ENCODE results near the gene HIVEP3.

HIVEP3 gene

DNA sequence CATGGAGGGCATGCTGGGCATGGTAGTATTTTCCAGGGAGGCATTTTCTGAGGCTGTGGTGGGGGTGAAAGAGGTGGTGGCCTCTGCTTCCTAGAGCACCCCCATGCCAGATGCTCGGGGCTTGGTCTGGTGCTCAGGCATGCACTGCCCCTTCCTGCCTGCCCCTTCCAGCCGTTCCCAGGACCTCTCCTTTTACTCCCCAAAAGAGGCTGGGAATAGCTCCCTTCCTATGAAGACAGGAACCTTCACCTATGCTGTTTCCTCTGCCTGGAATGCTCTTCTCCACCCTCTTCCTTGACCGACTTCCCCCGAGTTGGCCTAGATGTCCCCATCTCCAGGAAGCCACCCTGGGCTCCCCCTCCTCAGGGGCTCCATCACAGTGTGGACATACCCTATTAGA is 443.4 kb downstream of the HIVEP3 start:
- no peak for DNase-seq

DNA sequence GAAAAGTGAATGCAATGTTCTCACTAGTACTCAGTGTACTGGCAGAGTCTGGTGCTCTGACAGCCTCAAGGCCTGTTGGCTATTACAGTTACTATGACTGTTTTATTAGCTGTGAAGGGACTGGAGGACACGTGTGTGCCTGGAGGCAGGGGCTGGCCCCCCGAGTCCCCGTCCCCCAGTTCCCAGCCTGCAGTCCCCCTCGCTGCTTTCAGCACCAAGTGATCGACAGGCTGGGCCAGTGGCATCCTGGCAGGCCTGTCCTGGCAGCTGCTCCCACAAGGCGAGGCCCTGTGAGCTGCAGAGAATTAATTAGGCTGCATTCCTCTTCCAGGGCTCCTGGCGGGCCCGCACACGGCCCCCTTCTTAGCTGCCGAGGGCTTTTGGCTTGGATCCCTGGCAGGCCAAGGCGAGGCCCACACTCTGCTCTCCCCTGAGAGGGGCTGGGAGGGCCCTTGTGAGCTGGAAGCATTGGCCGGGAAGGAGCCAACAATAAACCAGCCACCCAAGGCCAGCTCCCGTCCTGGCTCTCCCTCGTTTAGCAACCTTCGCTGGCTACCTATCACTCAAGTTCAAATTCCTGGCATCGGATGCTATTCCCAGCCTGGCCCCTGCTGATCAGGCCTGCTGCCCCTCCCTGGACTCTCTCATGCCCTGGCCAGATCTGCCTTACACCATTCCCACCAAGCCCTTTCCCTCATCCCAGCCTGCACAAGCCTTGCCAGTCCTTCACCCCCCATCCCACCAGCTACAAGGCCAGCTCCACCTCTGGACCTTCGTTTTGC is 444.0 kb downstream of the HIVEP3 start:
- no peak for DNase-seq

DNA sequence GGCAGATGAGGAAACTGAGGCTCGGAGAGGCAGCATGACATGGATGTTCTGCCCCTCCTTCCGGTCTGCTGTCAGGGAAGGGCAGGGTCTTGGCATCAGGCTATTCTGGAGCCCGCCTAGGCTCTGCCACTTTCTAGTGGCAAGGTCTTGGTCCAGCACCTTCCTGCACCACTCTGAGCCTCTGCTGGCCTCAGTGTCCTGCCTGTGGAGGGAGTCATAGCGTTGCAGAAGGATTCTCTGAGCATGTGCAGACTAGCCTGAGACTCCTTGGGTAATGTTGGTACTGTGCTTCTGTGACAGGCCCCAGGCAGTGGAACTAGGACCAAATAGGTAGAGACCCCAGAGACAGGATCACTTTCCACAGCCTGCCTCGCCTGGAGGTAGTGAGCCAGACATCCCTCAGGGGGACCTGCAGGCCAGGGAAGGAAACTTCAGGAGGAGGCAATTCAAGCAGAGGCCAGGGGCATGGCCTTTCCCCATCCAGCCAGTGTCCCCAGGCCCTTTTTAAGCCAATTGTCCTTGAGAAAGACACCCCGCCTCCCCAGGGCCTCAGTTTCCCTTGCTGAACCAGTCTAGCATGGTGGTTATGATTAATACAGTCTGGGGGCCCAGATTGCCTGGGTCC is 444.9 kb downstream of the HIVEP3 start:
- DNase-seq = no peak

DNA sequence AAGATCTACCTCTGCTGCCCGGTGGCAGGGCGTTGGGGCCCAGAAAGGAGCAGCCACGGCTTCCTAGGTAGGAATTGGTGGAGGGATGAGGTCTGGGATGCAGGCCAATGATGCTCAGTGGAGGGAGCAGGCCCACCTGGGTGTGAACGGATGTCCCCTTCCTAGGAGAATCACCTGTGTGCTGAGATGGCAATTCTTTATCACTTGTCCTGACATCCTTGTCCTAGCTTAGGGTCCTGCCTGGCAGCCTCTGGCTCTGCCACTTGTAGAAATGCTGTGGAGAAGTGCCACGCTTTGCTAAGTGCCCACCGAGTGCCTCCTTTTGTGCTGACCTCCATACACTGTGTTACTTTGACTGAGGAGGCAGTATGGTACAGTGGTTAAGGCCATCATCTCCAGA is 447.1 kb downstream of the HIVEP3 start:
- DNase-seq = no peak

DNA sequence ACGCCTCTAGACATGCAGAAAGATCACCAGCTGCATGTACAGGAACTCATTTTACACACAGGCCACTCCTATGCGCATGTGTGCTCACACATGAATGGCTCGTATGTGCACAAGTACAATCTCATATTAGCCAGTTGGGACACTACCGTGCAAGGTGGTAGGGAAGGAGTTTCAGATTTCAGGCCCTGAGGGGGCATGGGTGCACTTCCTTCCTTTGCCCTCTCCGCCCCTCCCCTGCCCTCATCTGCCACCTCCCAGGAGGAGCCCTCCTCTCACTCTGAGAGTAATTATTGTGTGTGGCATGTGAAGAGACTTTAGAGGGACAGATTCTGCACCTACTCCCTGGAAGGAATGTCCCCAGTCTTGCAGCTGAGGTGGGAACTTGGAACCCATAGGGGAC is 449.0 kb downstream of the HIVEP3 start:
- no peak for DNase-seq

DNA sequence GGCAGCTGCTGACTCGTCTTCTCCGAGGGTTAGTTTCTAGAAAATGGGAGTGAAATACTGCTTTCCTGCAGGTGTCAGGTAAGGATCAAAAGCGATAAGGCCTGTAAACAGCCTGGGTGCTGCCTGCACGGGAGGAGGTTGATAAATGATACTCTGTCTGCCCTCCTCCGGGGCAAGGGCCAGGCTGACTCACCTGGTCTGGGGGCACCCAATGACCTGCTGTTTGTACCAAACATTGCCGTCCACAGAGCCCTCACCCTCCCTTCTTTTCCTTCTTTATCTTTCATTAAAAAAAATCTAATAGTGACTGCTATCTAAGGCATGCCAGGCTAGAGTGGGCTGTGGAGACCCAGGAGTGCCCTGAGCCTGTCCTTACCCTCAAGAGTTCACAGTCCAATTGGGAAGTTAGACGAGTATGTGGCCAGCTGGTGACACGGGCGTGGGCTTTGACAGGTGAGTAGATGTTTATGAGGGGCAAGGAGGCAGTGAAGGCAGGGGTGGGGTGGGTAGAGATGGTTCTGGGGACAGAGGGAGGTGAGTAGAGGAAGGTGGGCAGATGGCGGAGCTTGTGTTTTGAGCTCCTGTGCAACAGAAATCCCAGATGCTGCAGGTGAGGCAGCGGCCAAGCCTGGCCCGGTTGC is 450.5 kb downstream of the HIVEP3 start:
- no peak for DNase-seq

DNA sequence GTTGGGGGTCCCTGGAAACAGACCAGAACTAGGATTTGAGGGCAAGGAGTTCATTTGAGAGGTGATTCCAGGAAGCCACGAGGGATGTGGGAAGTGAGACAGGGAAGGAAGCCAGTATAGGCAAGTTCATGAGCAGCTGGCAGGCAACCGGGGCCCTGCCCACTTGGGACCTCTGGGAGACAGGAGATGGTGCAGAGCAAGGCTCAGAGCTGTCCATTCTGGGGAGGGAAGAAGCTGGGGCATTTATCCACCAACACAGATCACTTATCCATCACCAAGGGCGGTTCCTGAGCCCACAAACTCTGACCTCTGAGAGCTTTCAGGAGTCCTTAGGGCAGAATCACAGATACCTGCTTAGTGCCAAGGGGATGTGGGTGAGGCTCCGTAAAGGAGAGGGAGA is 451.0 kb downstream of the HIVEP3 start:
- DNase-seq = no peak

DNA sequence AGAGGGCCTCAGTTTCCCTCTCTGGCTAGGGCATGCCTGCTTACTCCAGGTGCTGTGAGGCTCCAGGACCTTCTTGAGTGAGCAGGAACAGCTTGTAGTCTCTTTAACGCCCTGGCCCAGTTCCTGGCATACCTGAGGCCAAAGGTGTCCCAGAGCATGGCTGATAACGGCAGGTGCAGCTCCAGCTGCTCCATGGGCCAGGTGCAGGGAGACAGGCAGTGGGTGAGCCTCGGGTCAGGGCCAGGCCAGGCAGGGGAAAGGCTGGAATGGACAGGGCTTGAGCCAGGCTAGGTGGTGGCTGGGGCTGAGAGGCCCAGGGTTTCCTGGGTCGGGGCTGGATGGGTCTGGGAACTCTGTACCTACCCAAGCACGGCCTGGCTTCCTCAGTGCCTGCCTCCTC is 452.6 kb downstream of the HIVEP3 start:
- no peak for DNase-seq

DNA sequence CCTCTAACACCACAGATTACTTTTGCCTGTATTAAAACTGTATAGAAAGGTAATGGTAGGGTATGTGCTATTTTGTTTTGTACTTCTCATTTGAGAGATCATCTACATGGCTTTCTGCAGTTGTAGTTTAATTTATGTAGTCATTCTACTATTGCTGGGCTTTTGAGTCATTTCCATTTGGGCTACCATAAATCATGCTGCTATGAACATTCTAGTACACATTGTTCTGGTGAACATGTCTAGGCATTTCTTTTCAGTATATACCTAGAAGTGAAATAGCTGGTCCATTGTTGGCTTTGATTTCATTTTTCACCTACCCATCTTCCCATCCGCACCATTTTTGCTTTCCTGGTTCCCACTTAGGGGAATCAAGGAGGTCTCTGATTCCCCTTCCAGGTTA is 453.0 kb downstream of the HIVEP3 start:
- DNase-seq = no peak

DNA sequence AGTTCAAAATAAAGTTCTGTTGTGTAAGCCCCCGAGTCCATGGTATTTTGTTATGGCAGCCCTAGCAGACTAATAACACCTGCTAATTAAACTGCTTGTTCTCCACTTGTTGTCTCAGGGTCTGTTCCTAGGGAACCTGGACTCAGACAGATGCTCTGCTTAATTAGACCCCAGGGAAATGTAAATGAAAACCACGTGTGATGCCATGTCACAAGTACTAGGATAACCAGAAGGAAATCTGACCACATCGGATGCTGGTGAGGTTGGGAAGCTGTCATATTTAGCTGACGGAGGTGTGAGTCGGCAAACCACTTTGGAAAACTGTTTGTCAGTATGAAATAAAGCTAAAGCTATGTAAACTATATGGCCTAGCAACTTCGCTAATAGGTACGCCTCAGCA is 453.8 kb downstream of the HIVEP3 start:
- DNase-seq = no peak

DNA sequence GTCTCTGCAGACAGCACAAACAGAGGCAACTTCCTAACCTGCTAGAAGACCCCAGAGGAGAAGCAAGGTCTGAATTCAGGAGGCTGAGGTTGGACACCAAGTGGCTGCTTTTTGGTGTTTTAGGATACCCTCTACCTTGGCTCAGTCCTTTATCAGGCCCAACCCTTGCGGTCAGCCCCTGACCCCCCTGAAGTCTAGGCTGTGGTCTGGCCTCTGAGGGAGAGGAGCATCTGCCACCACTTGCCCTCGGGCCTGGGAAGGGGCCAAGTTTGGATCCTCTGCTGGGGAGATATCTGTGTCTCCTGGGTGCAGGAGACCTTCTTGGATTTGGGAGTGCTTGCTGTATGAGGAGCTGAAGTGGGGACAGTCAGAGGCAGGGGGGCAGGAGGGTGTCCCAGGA is 455.2 kb downstream of the HIVEP3 start:
- no peak for DNase-seq

DNA sequence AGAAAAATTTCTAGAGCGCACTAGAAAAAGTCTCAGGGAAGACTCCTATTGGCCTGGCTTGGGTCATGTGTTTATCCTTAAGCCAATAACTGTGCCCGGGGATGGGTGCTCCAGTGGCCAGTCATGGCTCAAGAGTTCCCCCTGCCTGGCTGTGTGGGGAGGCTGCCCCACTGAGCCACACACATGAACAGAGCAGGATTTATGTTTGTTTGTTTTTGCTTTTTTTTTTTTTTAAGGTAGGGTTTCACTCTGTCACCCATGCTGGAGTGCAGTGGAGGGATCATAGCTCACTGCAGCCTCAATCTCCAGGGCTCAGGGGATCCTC is 456.1 kb downstream of the HIVEP3 start:
- no peak for DNase-seq

DNA sequence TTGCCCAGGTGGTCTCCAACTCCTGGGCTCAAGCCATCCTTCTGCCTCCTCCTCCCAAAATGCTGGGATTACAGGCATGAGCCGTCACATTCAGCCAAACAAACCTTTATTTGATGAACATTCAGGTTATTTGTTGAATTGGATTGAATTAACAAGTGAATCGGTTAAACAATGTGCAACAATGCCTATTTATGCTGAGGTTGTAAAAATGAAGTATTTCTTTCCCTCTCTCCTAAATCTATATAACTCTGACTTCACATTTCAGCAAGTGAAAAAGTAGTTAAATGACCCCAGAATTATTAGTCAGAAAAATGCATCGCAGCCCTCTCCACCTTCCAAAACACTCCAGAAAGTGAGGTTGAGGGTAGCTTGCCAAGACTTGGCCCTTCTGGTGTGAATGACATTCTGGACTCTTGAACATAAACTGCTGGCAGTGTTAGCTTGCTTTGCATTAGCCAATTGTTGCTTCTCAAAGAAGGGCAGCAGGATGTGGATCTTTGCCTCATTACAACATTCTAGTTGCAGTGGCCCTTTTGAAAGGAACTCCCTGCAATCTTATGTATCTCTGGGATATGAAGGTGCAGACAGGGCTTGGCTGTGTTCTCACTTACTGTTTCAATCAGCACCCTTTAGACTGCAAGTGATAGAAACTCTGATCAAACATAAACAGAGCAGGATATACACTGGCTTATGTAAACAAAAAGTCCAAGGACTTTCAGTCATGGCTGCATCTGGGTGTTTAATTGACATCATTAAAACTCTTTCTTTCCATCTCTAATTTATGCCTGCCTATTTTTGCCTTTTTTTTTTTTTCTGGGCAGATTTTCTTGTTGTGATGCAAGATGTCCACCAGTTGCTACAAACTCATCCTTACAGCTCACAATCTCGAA is 456.7 kb downstream of the HIVEP3 start:
- no peak for DNase-seq

DNA sequence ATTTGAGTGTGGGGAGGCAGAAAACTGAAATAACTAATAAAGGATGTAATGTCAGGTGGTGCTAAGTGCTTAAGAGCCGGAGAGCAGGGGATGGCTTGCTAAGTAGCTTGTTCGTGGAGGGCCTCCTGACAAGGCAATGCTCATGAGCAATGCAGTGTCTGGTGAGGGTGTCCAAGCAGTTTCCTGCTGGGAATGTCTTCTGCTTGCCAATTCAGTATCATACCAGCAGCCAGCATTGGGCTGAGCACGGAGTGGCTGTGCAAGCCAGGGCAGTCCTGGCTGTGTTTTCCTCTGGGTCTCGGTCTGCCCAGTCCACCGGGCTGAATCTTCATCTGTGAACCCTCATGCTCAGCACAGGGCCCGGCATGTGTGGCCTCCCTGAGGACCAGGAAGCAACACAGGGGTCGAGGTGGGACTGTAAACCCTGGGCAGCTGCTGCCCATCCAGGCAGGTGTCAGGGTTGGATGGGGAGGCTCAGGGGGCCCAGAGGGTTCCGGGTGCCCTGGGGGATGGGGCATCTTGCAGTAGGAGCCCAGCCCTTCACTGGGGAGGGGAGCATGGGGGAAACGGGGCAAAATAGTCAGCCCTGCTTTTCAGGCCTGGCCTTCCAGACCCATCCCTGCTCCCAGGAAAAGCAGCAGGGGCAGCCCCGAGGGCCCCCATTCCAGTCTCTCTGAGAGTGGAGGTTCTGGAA is 461.7 kb downstream of the HIVEP3 start:
- no peak for DNase-seq

Data from CD4-positive, alpha-beta T cell treated with Interleukin-21 for 1 hour (primary cell).